Measurements from ENCODE around the gene RBM28.

Gene RBM28

DNA sequence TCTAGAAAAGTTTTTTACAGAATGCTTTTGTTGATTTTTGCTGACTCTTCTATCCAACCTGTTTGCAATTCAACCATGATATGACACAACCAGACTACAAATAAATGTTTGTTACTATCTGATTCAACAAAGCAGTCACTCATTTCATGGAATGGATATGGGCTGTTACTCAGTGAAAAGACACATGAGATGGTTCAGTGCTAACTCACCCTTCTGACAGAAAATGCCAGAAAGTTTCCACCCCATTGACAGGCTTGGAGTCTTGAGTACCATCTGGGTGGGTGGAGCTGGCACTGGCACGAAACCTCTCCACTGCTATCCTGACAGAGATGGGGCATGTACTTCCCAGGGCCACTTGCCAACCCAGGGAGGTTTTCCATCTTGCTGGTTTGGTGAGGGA, 39.5 kb downstream of the RBM28 start:
- no peaks in the 10 kb centered on the region for H3K79me2 ChIP-seq (ENCODE audit: insufficient read depth, low read length)
- no peaks in the 10 kb centered on the region for H3K4me1 ChIP-seq (ENCODE audit: insufficient read depth, low read length)
- no peak overlapping the region for H3K9ac ChIP-seq (ENCODE audit: low read depth, low read length)
- H3K4me2 ChIP-seq (ENCODE audit: insufficient read depth, low read length) = no peak overlapping the region
- H3K9me3 ChIP-seq (ENCODE audit: insufficient read depth, low read length, severe bottlenecking) = no peaks in the 10 kb centered on the region
- DNase-seq (no peak), ATAC-seq (ENCODE audit: insufficient read depth, low read depth) (no peak)
- H3K27me3 ChIP-seq (ENCODE audit: insufficient read depth, low read length, poor library complexity) = no peaks in the 10 kb centered on the region
- H2AFZ ChIP-seq (ENCODE audit: low read depth, low read length) = no peak overlapping the region
- no peaks in the 10 kb centered on the region; the same call in 1 of the 2 replicates for H4K20me1 ChIP-seq (ENCODE audit: insufficient read depth, low read length)
- H3K36me3 ChIP-seq (ENCODE audit: insufficient read depth, low read length) = peaks cover 57% of the 10 kb centered on the region
- no peak for TF ChIP-seq EZH2 (IDR thresholded peaks at IDR 0.05; ENCODE audit: borderline replicate concordance, low read depth, low read length, severe bottlenecking)
- TF ChIP-seq, protein P1, sequence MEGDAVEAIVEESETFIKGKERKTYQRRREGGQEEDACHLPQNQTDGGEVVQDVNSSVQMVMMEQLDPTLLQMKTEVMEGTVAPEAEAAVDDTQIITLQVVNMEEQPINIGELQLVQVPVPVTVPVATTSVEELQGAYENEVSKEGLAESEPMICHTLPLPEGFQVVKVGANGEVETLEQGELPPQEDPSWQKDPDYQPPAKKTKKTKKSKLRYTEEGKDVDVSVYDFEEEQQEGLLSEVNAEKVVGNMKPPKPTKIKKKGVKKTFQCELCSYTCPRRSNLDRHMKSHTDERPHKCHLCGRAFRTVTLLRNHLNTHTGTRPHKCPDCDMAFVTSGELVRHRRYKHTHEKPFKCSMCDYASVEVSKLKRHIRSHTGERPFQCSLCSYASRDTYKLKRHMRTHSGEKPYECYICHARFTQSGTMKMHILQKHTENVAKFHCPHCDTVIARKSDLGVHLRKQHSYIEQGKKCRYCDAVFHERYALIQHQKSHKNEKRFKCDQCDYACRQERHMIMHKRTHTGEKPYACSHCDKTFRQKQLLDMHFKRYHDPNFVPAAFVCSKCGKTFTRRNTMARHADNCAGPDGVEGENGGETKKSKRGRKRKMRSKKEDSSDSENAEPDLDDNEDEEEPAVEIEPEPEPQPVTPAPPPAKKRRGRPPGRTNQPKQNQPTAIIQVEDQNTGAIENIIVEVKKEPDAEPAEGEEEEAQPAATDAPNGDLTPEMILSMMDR (IDR thresholded peaks at IDR 0.05; ENCODE audit: borderline replicate concordance, extremely low read depth, low read length, poor library complexity, severe bottlenecking) = no peak
- H3K27ac ChIP-seq (ENCODE audit: low read length) = no peak overlapping the region
- H3K4me3 ChIP-seq (ENCODE audit: low read depth in 1 of 2, low read length in 2 of 2) = no peak overlapping the region

DNA sequence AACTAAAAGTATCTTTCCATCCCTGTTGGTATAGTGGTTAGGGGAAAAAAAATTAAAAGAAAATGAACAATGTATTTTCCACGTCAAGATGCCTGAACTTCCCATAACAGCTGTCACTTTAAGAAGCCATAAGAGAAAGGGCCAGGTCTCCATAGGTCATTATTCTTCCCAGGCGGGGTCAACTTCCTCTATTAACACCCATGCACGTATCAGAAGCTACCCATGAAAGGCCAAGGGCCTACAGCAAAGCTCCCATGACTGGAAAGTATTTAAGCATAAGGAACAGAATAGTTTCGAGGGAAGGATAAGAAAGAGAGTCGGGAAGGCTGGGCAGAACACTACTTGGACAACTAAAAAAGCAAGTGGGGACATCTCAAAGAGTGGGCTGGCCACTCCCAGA, 40.1 kb downstream of the RBM28 start:
- Histone ChIP-seq H3K27me3 (ENCODE audit: insufficient read depth, low read length, poor library complexity) (no peaks in the 10 kb centered on the region), H3K9ac (ENCODE audit: low read depth, low read length) (no peak overlapping the region), H3K4me3 (ENCODE audit: low read depth in 1 of 2, low read length in 2 of 2) (no peak overlapping the region), H3K9me3 (ENCODE audit: insufficient read depth, low read length, severe bottlenecking) (no peaks in the 10 kb centered on the region), H3K36me3 (ENCODE audit: insufficient read depth, low read length) (peaks cover 53% of the 10 kb centered on the region), H2AFZ (ENCODE audit: low read depth, low read length) (no peak overlapping the region), H3K4me2 (ENCODE audit: insufficient read depth, low read length) (no peak overlapping the region), H3K27ac (ENCODE audit: low read length) (no peak overlapping the region), H4K20me1 (ENCODE audit: insufficient read depth, low read length) (no peaks in the 10 kb centered on the region; the same call in 1 of the 2 replicates), H3K79me2 (ENCODE audit: insufficient read depth, low read length) (no peaks in the 10 kb centered on the region), H3K4me1 (ENCODE audit: insufficient read depth, low read length) (no peaks in the 10 kb centered on the region)
- no peak for DNase-seq
- ATAC-seq (ENCODE audit: insufficient read depth, low read depth) = no peak
- TF ChIP-seq EZH2 (IDR thresholded peaks at IDR 0.05; ENCODE audit: borderline replicate concordance, low read depth, low read length, severe bottlenecking) = no peak
- TF ChIP-seq, protein P1 (IDR thresholded peaks at IDR 0.05; ENCODE audit: borderline replicate concordance, extremely low read depth, low read length, poor library complexity, severe bottlenecking) = no peak

DNA sequence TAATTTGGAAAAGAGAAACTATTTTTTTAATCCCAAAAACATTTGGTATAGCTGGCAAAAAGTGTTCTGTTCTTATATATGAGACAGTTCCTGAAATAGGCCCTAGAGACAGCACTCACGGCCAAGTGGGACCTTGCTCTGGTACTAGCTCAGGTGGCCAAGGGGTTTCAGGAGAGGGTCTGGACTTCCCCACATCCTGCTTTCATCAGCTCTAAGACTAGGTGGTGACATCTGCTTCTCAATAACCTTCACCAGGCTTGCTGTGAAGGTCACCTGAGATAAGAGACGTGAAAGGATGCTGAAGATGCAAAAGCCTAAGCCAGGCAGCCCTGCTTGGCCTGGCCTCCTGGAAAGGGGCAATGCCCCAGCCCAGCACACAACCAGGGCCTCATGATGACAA, 40.6 kb downstream of the RBM28 start:
- Histone ChIP-seq H3K9ac (ENCODE audit: low read depth, low read length) (no peak overlapping the region), H3K9me3 (ENCODE audit: insufficient read depth, low read length, severe bottlenecking) (no peaks in the 10 kb centered on the region), H3K36me3 (ENCODE audit: insufficient read depth, low read length) (peaks cover 48% of the 10 kb centered on the region), H3K79me2 (ENCODE audit: insufficient read depth, low read length) (no peaks in the 10 kb centered on the region), H3K27me3 (ENCODE audit: insufficient read depth, low read length, poor library complexity) (no peaks in the 10 kb centered on the region), H2AFZ (ENCODE audit: low read depth, low read length) (no peak overlapping the region), H3K4me2 (ENCODE audit: insufficient read depth, low read length) (no peak overlapping the region), H3K4me1 (ENCODE audit: insufficient read depth, low read length) (no peaks in the 10 kb centered on the region), H4K20me1 (ENCODE audit: insufficient read depth, low read length) (no peaks in the 10 kb centered on the region; the same call in 1 of the 2 replicates), H3K4me3 (ENCODE audit: low read depth in 1 of 2, low read length in 2 of 2) (no peak overlapping the region), H3K27ac (ENCODE audit: low read length) (no peak overlapping the region)
- ATAC-seq (ENCODE audit: insufficient read depth, low read depth) = no peak
- TF ChIP-seq EZH2 (IDR thresholded peaks at IDR 0.05; ENCODE audit: borderline replicate concordance, low read depth, low read length, severe bottlenecking) = no peak
- TF ChIP-seq, protein P1 (IDR thresholded peaks at IDR 0.05; ENCODE audit: borderline replicate concordance, extremely low read depth, low read length, poor library complexity, severe bottlenecking) = no peak
- no peak for DNase-seq

DNA sequence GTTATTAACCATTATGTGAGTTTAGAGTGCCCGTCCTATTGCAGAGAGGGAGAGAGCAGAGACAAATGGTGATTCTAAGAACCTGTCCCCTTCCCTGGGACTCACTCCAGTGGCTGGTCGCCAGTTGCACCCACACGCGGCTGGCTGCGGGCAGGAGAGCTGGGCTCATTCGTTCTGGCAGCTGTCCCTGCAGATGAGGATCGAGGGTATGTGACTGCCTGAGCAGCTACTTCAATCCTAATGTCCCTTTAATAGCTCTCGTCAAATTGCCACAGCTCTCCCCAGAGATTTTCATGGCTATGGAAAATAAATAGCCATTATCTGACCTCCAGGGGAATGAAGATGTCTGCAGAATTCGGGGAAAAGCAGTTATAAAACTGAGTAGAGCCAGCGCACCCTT, 41.6 kb downstream of the RBM28 start:
- no peaks in the 10 kb centered on the region for H3K27me3 ChIP-seq (ENCODE audit: insufficient read depth, low read length, poor library complexity)
- H3K79me2 ChIP-seq (ENCODE audit: insufficient read depth, low read length) = no peaks in the 10 kb centered on the region
- H3K4me2 ChIP-seq (ENCODE audit: insufficient read depth, low read length) = no peak overlapping the region
- DNase-seq (no peak), ATAC-seq (ENCODE audit: insufficient read depth, low read depth) (0 out of 3 replicates have a peak, but pooled peaks have one; percentile 8)
- no peak overlapping the region for H3K9ac ChIP-seq (ENCODE audit: low read depth, low read length)
- no peaks in the 10 kb centered on the region for H3K9me3 ChIP-seq (ENCODE audit: insufficient read depth, low read length, severe bottlenecking)
- no peaks in the 10 kb centered on the region; the same call in 1 of the 2 replicates for H4K20me1 ChIP-seq (ENCODE audit: insufficient read depth, low read length)
- no peak overlapping the region for H3K4me3 ChIP-seq (ENCODE audit: low read depth in 1 of 2, low read length in 2 of 2)
- H2AFZ ChIP-seq (ENCODE audit: low read depth, low read length) = no peak overlapping the region
- H3K4me1 ChIP-seq (ENCODE audit: insufficient read depth, low read length) = no peaks in the 10 kb centered on the region
- TF ChIP-seq, protein P1 (IDR thresholded peaks at IDR 0.05; ENCODE audit: borderline replicate concordance, extremely low read depth, low read length, poor library complexity, severe bottlenecking) = no peak
- TF ChIP-seq EZH2 (IDR thresholded peaks at IDR 0.05; ENCODE audit: borderline replicate concordance, low read depth, low read length, severe bottlenecking) = no peak
- H3K36me3 ChIP-seq (ENCODE audit: insufficient read depth, low read length) = peaks cover 38% of the 10 kb centered on the region
- H3K27ac ChIP-seq (ENCODE audit: low read length) = no peak overlapping the region

Measured in DND-41 (cell line).